Parathyroid adenoma (tissue), 2 donors: Measurements from ENCODE around the gene TNFRSF19.

Source experiments
- H2AFZ ChIP-seq: fragments of 300-600 bp; sonication (generic); one replicate; pipeline ENCODE4 v1.7.0; 2017; ENCODE audit warnings: antibody characterized with exemption, mild to moderate bottlenecking
- H3K27ac ChIP-seq: fragments of 300-600 bp; sonication (generic); one replicate; pipeline ENCODE4 v1.7.0; 2017
- H3K27me3 ChIP-seq: fragments of 300-600 bp; sonication (generic); one replicate; pipeline ENCODE4 v1.7.0; 2017; ENCODE audit warnings: low read length; ENCODE audit not compliant: control insufficient read depth, insufficient read depth
- H3K36me3 ChIP-seq: fragments of 300-600 bp; sonication (generic); one replicate; pipeline ENCODE4 v1.7.0; 2017; ENCODE audit warnings: low read length; ENCODE audit not compliant: control insufficient read depth, insufficient read depth
- H3K4me1 ChIP-seq: fragments of 300-600 bp; sonication (generic); one replicate; pipeline ENCODE4 v1.7.0; 2017; ENCODE audit warnings: control low read depth
- H3K4me2 ChIP-seq: fragments of 300-600 bp; sonication (generic); one replicate; pipeline ENCODE4 v1.7.0; 2017; ENCODE audit warnings: low read length
- H3K4me3 ChIP-seq: fragments of 300-600 bp; sonication (generic); one replicate; pipeline ENCODE4 v1.7.0; 2017; ENCODE audit warnings: low read depth, low read length
- H3K79me2 ChIP-seq: fragments of 300-600 bp; sonication (generic); one replicate; pipeline ENCODE4 v1.7.0; 2017; ENCODE audit warnings: control low read depth
- H3K9ac ChIP-seq: fragments of 300-600 bp; sonication (generic); one replicate; pipeline ENCODE4 v1.7.0; 2017; ENCODE audit warnings: mild to moderate bottlenecking
- H3K9me3 ChIP-seq: fragments of 300-600 bp; sonication (generic); one replicate; pipeline ENCODE4 v1.7.0; 2017; ENCODE audit warnings: low read length; ENCODE audit not compliant: control insufficient read depth
- TF ChIP-seq, protein P1 (sequence below): fragments of 300-600 bp; sonication (generic); IDR thresholded peaks from one replicate; pipeline ENCODE4 v1.7.0; 2017; ENCODE audit warnings: antibody characterized with exemption, mild to moderate bottlenecking
- donor health status: primary hyperparathyroidism.

Gene TNFRSF19

GRCh38 chr13:23695196-23695595 is 125.0 kb downstream of the TNFRSF19 start:
- H3K27ac ChIP-seq, result no peak overlapping the region
- no peak overlapping the region for H3K4me2 ChIP-seq
- no peaks in the 10 kb centered on the region for H3K27me3 ChIP-seq
- no peaks in the 10 kb centered on the region for H3K4me1 ChIP-seq
- no peaks in the 10 kb centered on the region for H3K79me2 ChIP-seq
- H3K36me3 ChIP-seq, result no peaks in the 10 kb centered on the region
- no peak overlapping the region for H2AFZ ChIP-seq
- no peaks in the 10 kb centered on the region for H3K9me3 ChIP-seq
- TF ChIP-seq, protein P1, sequence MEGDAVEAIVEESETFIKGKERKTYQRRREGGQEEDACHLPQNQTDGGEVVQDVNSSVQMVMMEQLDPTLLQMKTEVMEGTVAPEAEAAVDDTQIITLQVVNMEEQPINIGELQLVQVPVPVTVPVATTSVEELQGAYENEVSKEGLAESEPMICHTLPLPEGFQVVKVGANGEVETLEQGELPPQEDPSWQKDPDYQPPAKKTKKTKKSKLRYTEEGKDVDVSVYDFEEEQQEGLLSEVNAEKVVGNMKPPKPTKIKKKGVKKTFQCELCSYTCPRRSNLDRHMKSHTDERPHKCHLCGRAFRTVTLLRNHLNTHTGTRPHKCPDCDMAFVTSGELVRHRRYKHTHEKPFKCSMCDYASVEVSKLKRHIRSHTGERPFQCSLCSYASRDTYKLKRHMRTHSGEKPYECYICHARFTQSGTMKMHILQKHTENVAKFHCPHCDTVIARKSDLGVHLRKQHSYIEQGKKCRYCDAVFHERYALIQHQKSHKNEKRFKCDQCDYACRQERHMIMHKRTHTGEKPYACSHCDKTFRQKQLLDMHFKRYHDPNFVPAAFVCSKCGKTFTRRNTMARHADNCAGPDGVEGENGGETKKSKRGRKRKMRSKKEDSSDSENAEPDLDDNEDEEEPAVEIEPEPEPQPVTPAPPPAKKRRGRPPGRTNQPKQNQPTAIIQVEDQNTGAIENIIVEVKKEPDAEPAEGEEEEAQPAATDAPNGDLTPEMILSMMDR, result no peak
- no peak overlapping the region for H3K4me3 ChIP-seq
- no peak overlapping the region for H3K9ac ChIP-seq

GRCh38 chr13:23695711-23696464 is 125.7 kb downstream of the TNFRSF19 start:
- Histone ChIP-seq H3K4me3 (no peak overlapping the region), H3K9me3 (no peaks in the 10 kb centered on the region), H3K27me3 (no peaks in the 10 kb centered on the region), H3K4me2 (no peak overlapping the region), H3K9ac (no peak overlapping the region), H3K4me1 (no peaks in the 10 kb centered on the region), H3K27ac (no peak overlapping the region), H3K79me2 (no peaks in the 10 kb centered on the region), H3K36me3 (no peaks in the 10 kb centered on the region), H2AFZ (no peak overlapping the region)
- TF ChIP-seq, protein P1, result no peak

DNA sequence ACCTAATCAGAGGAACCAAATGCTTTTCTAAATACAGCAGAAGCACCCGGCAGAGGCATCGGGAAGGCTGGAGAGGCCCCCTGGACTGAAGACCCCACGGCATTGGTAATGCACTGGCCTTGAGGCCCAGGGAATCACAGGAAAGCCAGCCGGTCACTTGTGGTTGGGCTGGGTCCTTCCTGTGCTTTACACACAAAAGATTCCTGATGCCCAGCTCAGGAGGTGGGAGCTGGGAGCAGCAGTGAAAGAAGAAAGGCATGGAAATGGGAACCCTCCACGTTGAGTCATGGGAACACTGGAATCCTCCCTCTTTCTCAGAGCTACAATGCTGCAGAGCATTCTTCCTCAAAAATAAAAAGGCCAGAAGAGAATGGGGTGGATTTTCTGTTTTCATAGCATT is 126.4 kb downstream of the TNFRSF19 start:
- H3K9me3 ChIP-seq, result no peaks in the 10 kb centered on the region
- TF ChIP-seq, protein P1, result no peak
- H3K4me3 ChIP-seq, result no peak overlapping the region
- no peaks in the 10 kb centered on the region for H3K27me3 ChIP-seq
- H3K4me2 ChIP-seq, result no peak overlapping the region
- H3K27ac ChIP-seq, result no peak overlapping the region
- H3K36me3 ChIP-seq, result no peaks in the 10 kb centered on the region
- H3K4me1 ChIP-seq, result no peaks in the 10 kb centered on the region
- no peak overlapping the region for H2AFZ ChIP-seq
- no peak overlapping the region for H3K9ac ChIP-seq
- no peaks in the 10 kb centered on the region for H3K79me2 ChIP-seq

DNA sequence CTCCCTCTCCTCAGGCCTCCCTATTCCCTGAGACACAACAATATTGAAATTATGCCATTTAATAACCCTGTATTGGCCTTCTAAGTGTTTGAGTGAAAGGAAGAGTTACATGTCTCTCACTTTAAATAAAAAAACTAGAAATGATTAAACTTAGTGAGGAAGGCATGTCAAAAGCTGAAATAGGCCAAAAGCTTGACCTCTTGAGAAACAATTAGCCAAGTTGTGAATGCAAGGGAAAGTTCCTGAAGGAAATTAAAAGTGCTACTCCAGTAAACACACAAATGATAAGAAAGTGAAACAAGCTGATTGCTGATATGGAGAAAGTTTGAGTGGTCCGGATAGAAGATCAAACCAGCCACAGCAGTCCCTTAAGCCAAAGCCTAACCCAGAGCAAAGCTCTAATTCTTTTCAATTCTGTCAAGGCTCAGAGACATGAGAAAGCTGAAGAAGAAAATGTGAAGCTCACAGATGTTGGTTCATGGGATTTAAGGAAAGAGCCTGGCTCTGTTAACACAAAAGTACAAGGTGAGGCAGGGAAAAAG is 127.6 kb downstream of the TNFRSF19 start:
- no peaks in the 10 kb centered on the region for H3K27me3 ChIP-seq
- H3K36me3 ChIP-seq, result no peaks in the 10 kb centered on the region
- no peaks in the 10 kb centered on the region for H3K9me3 ChIP-seq
- no peak overlapping the region for H3K4me2 ChIP-seq
- H3K9ac ChIP-seq, result no peak overlapping the region
- TF ChIP-seq, protein P1, result no peak
- H3K79me2 ChIP-seq, result no peaks in the 10 kb centered on the region
- H3K4me3 ChIP-seq, result no peak overlapping the region
- no peak overlapping the region for H2AFZ ChIP-seq
- no peaks in the 10 kb centered on the region for H3K4me1 ChIP-seq
- no peak overlapping the region for H3K27ac ChIP-seq

- TF ChIP-seq, protein P1, result no peak
- H3K27me3 ChIP-seq, result no peaks in the 10 kb centered on the region
- H2AFZ ChIP-seq, result no peak overlapping the region
- no peaks in the 10 kb centered on the region for H3K4me1 ChIP-seq
- no peak overlapping the region for H3K4me2 ChIP-seq
- H3K27ac ChIP-seq, result no peak overlapping the region
- H3K36me3 ChIP-seq, result no peaks in the 10 kb centered on the region
- no peaks in the 10 kb centered on the region for H3K79me2 ChIP-seq
- no peak overlapping the region for H3K4me3 ChIP-seq
- no peak overlapping the region for H3K9ac ChIP-seq
- H3K9me3 ChIP-seq, result no peaks in the 10 kb centered on the region
Observed at GRCh38 chr13:23699271-23699670, 129.1 kb downstream of the TNFRSF19 start.
